HepG2 (cell line): ENCODE data around the gene FAM193A. TPM values are rescaled to one million over a fixed set of nuclear protein-coding genes. Genes with fewer than 3 reads are reported as not detected.

ENCODE experiments used
- ATAC-seq: fragments of 200-7000 bp; cut with Tn5 transposase; 3 replicates; pipeline ENCODE4 v1.9.1; 2020; ENCODE audit warnings: mild to moderate bottlenecking, moderate library complexity
- BruUV-seq: library from RNA; stranded (reverse); fragments of 400-500 nt; replicated peaks from 2 replicates; lab custom pipeline; 2021; lab: Mats Ljungman, UMichigan
- CTCF ChIA-PET: fragments of 300-600 bp; formaldehyde crosslinking; extraction: SDS; loops from one replicate; lab custom pipeline; 2021; ENCODE audit warnings: low total read pairs, inconsistent platforms, low intra/inter-chr PET ratio; lab: Yijun Ruan, JAX
- POLR2A ChIA-PET: fragments of 350-600 bp; sonication (Branson Sonifier 250); formaldehyde crosslinking; loops from one replicate; lab custom pipeline; 2020; ENCODE audit warnings: antibody characterized with exemption, inconsistent platforms; lab: Yijun Ruan, JAX
- DNase-seq: peaks from one replicate; pipeline ENCODE4 v3.0.0-alpha.2; 2015; ENCODE audit warnings: low spot score
- FAIRE-seq: peaks from 3 replicates; lab custom pipeline; 2011; peaks lifted over from hg19 to GRCh38; lab: Jason Lieb, UNC
- H2AFZ ChIP-seq: one replicate; pipeline ENCODE4 v1.6.1; 2011; ENCODE audit warnings: low read length, inconsistent platforms
- H3K27ac ChIP-seq: fragments of 300-600 bp; 3 replicates; pipeline ENCODE4 v1.8.0; 2011; ENCODE audit warnings: mixed run types, mild to moderate bottlenecking, mixed read lengths, low read length, inconsistent platforms; ENCODE audit not compliant: insufficient read depth; ENCODE audit errors: extremely low read length
- H3K27me3 ChIP-seq, 2 experiments: fragments of 200-600 bp in 1 of 2; 2 replicates in 1 of 2; 3 replicates in 1 of 2; pipeline versions ENCODE4 v1.6.0 to v1.8.0; 2011; ENCODE audit warnings: low read length in 2 of 2, mild to moderate bottlenecking in 2 of 2, moderate library complexity in 2 of 2, inconsistent platforms in 1 of 2; ENCODE audit not compliant: insufficient read depth in 2 of 2, control insufficient read depth in 1 of 2
- H3K36me3 ChIP-seq, 2 experiments: fragments of 200-600 bp in 1 of 2; replicated peaks in 1 of 2; 2 replicates in 1 of 2; 3 replicates in 1 of 2; pipeline versions ENCODE4 v1.5.1 to v1.8.0; 2011; ENCODE audit warnings: low read length in 2 of 2, inconsistent platforms in 1 of 2; ENCODE audit not compliant: insufficient read depth in 2 of 2, control insufficient read depth in 1 of 2
- H3K4me1 ChIP-seq: 2 replicates; pipeline ENCODE4 v1.5.1; 2012; ENCODE audit warnings: low read length, inconsistent platforms; ENCODE audit not compliant: insufficient read depth
- H3K4me2 ChIP-seq: 2 replicates; pipeline ENCODE4 v1.6.0; 2011; ENCODE audit warnings: low read depth, low read length, inconsistent platforms
- H3K4me3 ChIP-seq, 3 experiments: fragments of 200-600 bp in 1 of 3; sonication (generic), shearing (Covaris generic) in 1 of 3; replicated peaks in 1 of 3; 2 replicates each; pipeline ENCODE4 v1.5.1; 2011 to 2016; ENCODE audit warnings: low read length in 3 of 3, inconsistent platforms in 2 of 3, low read depth in 2 of 3, mild to moderate bottlenecking in 2 of 3, control low read depth in 1 of 3, mixed read lengths in 1 of 3; ENCODE audit not compliant: insufficient read depth in 1 of 3
- H3K79me2 ChIP-seq: one replicate; pipeline ENCODE4 v1.6.1; 2011; ENCODE audit warnings: low read length, inconsistent platforms; ENCODE audit not compliant: insufficient read depth
- H3K9ac ChIP-seq: 2 replicates; pipeline ENCODE4 v1.6.0; 2011; ENCODE audit warnings: mild to moderate bottlenecking, low read depth, low read length, inconsistent platforms; ENCODE audit not compliant: insufficient read depth
- H3K9me3 ChIP-seq: 2 replicates; pipeline ENCODE4 v1.5.1; 2012; ENCODE audit warnings: mild to moderate bottlenecking, low read length
- H4K20me1 ChIP-seq: 2 replicates; pipeline ENCODE4 v1.6.0; 2011; ENCODE audit warnings: inconsistent platforms, mild to moderate bottlenecking, low read length, moderate library complexity; ENCODE audit not compliant: insufficient read depth
- HMG20A ChIP-seq: IDR thresholded peaks from 2 replicates; pipeline ENCODE4 v1.6.1; 2016; ENCODE audit warnings: borderline replicate concordance
- JUN ChIP-seq: sonication (generic); formaldehyde crosslinking; IDR thresholded peaks from 2 replicates; pipeline ENCODE4 v1.4.0; 2020; ENCODE audit warnings: mild to moderate bottlenecking, missing genetic modification reagents
- LCORL ChIP-seq, 2 experiments: fragments of 450-650 bp in 1 of 2; sonication (generic) in 1 of 2; formaldehyde crosslinking in 1 of 2; IDR thresholded peaks; 2 replicates each; pipeline versions ENCODE4 v1.5.0 to v1.6.1; 2017 to 2020; ENCODE audit warnings: antibody characterized with exemption in 1 of 2, missing genetic modification reagents in 1 of 2
- MTA3 ChIP-seq: sonication (generic); formaldehyde crosslinking; IDR thresholded peaks from 2 replicates; pipeline ENCODE4 v1.4.0; 2020; ENCODE audit warnings: missing genetic modification reagents
- NFIC ChIP-seq: IDR thresholded peaks from 2 replicates; pipeline ENCODE4 v1.6.1; 2012; ENCODE audit warnings: mild to moderate bottlenecking, low read length, inconsistent platforms
- RBM22 ChIP-seq: fragments of 200-400 bp; formaldehyde crosslinking; optimal IDR thresholded peaks from 2 replicates; pipeline ENCODE3; 2017; ENCODE audit warnings: mild to moderate bottlenecking, low read length, moderate library complexity
- RNF2 ChIP-seq: fragments of 450-650 bp; conservative IDR thresholded peaks from 2 replicates; pipeline ENCODE4 v1.6.1; 2016; ENCODE audit warnings: low read depth
- SIX4 ChIP-seq: sonication (generic); formaldehyde crosslinking; IDR thresholded peaks from 2 replicates; pipeline ENCODE4 v1.4.0; 2020; ENCODE audit warnings: missing genetic modification reagents
- TAF1 ChIP-seq: sonication (generic); formaldehyde crosslinking; IDR thresholded peaks from 2 replicates; pipeline ENCODE4 v1.4.0; 2020; ENCODE audit warnings: missing genetic modification reagents
- YY1 ChIP-seq: IDR thresholded peaks from 2 replicates; pipeline ENCODE4 v1.6.1; 2011; ENCODE audit warnings: low read length, low read depth, moderate library complexity, mild to moderate bottlenecking; ENCODE audit not compliant: insufficient read depth, insufficient replicate concordance
- ZMYM3 ChIP-seq: sonication (generic); formaldehyde crosslinking; IDR thresholded peaks from 2 replicates; pipeline ENCODE4 v1.5.1; 2020; ENCODE audit warnings: mild to moderate bottlenecking, missing genetic modification reagents
- ZNF235 ChIP-seq: sonication (generic); formaldehyde crosslinking; IDR thresholded peaks from 2 replicates; pipeline ENCODE4 v1.8.1; 2023; ENCODE audit warnings: mild to moderate bottlenecking, missing genetic modification reagents, borderline replicate concordance
- ZNF367 ChIP-seq: sonication (generic); formaldehyde crosslinking; IDR thresholded peaks from 2 replicates; pipeline ENCODE4 v1.4.0; 2020; ENCODE audit warnings: missing genetic modification reagents, borderline replicate concordance
- ZNF660 ChIP-seq: sonication (generic); formaldehyde crosslinking; IDR thresholded peaks from 2 replicates; pipeline ENCODE4 v1.5.1; 2020; ENCODE audit warnings: mild to moderate bottlenecking, low read depth, missing genetic modification reagents, borderline replicate concordance
- ZNF878 ChIP-seq: sonication (generic); formaldehyde crosslinking; IDR thresholded peaks from 2 replicates; pipeline ENCODE4 v1.8.1; 2023; ENCODE audit warnings: mild to moderate bottlenecking, missing genetic modification reagents, moderate library complexity
- WGBS: methylation state at CpG from one replicate; pipeline ENCODE4 v1.1.6; 2017; ENCODE audit warnings: low lambda C conversion rate; 5-methylcytosine and 5-hydroxymethylcytosine counted together
- in situ Hi-C: cut with HindIII; loops from 2 replicates; pipeline ENCODE4 v1.10.0; 2017; ENCODE audit warnings: low pct_unique_long_range_greater_than_20kb; ENCODE audit not compliant: extremely low pct_ligation_motif_present
- intact Hi-C: fragments of 100-400 bp; cut with micrococcal nuclease; formaldehyde crosslinking; loops from one replicate; pipeline ENCODE4 v1.10.0; 2022; ENCODE audit not compliant: unreplicated experiment
- polyA plus RNA-seq, 8 experiments: library from polyadenylated mRNA; depleted of rRNA in 3 of 8; stranded (reverse) in 7 of 8; unstranded in 1 of 8; fragments of >200 nt; fragmentation: Illumina TruSeq in 4 of 8; extraction: Trizol in 4 of 8; gene quantifications; 2 replicates each; pipeline versions ENCODE4 v1.2.1 to v1.2.3, GENCODE V29; 2011 to 2016; ENCODE audit warnings: low read depth in 4 of 8, missing spikeins in 1 of 8, mixed read lengths in 1 of 8; ENCODE audit not compliant: insufficient read depth in 1 of 8
- total RNA-seq, 5 experiments: library from RNA; depleted of rRNA; stranded (reverse); fragments of >200 nt; fragmentation: Illumina TruSeq; extraction: Trizol; gene quantifications; 2 replicates each; pipeline ENCODE4 v1.2.3, GENCODE V29; 2016; ENCODE audit warnings: low read depth in 1 of 5
- TF ChIP-seq, protein P1 (sequence below): sonication (generic); formaldehyde crosslinking; IDR thresholded peaks from 2 replicates; pipeline ENCODE4 v1.4.0; 2020; ENCODE audit warnings: missing genetic modification reagents, borderline replicate concordance
- TF ChIP-seq, protein P2 (sequence below): sonication (generic); formaldehyde crosslinking; IDR thresholded peaks from 2 replicates; pipeline ENCODE4 v1.8.1; 2023; ENCODE audit warnings: mild to moderate bottlenecking, missing genetic modification reagents, borderline replicate concordance

FAM193A gene
- total and polyA plus RNA-seq, 2 of the 13 experiments (the other 11 are each of a cell fraction or from before 2014, with no cell fraction given) = 5.7 to 8.7 TPM

DNA sequence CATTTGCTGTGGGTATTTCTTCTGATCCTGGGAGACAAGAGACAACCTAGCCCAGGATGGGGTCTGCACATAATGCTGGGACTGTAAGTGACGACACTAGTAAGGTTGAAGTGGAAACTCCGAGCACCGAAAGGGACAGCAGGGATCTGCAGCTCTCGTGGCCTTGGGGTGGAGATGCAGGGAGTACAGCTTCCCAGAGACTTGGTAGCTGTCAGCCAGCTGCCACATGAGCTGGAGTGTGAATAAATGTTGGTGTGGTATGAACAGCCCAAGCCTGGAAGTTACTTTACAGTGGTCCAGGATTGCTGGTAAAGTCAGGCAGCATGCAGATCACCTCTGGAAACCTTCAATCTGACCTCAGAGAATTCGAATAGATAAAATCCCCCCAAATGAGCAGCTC is 97.6 kb downstream of the FAM193A start:
- WGBS = 97% methylated on average over 5 of the region's 5 CpGs
- in situ Hi-C loops (no loop called here), intact Hi-C loops (no loop called here)
- Histone ChIP-seq H3K27me3 (no peaks in the 10 kb centered on the region), H3K4me3 (no peak overlapping the region), H3K9ac (no peak overlapping the region), H4K20me1 (no peaks in the 10 kb centered on the region), H3K4me2 (no peak overlapping the region), H3K4me1 (peaks cover 8% of the 10 kb centered on the region; the same call in 1 of the 2 replicates), H2AFZ (no peak overlapping the region), H3K9me3 (no peaks in the 10 kb centered on the region), H3K36me3 (peaks cover 30 to 74% of the 10 kb centered on the region in 2 experiments), H3K79me2 (no peaks in the 10 kb centered on the region), H3K27ac (no peak overlapping the region)
- DNase-seq (no peak), FAIRE-seq (no peak), ATAC-seq (no peak; the same call in 2 of the 3 replicates)
- POLR2A ChIA-PET = no interaction called here
- CTCF ChIA-PET = no interaction called here
- no TSS peak for BruUV-seq
- TF ChIP-seq ZNF878 (CRISPR knock-in tag) (no peak), LCORL (IDR thresholded peaks at IDR 0.05) (no peak), LCORL (CRISPR knock-in tag; IDR thresholded peaks at IDR 0.05) (no peak), RNF2 (no peak), MTA3 (CRISPR knock-in tag) (no peak), RBM22 (peak; percentile 51)
- TF ChIP-seq, all 625 proteins: peak for 1

DNA sequence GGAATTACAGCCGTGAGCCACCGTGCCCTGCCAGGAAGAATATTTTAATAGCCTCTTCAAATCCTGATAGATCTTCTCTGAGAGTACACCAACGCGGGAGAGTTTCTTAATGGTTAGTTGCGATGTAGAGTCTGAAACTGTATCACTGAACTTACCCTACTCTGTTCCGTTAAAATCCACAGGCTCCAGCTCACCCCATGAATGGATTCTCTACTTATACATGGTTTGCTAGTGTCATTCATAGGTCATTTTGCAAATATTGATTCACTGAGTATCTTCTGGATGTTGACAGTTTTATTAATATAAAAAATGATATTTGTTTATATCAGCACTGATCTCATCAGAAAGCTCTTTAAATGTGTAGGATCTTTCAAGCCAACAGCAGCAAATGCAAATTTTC is 99.9 kb downstream of the FAM193A start:
- Histone ChIP-seq H3K27me3 (no peaks in the 10 kb centered on the region), H3K4me2 (no peak overlapping the region), H3K79me2 (no peaks in the 10 kb centered on the region), H2AFZ (no peak overlapping the region), H3K4me1 (peaks cover 3% of the 10 kb centered on the region; the same call in 1 of the 2 replicates), H3K9me3 (no peaks in the 10 kb centered on the region), H4K20me1 (no peaks in the 10 kb centered on the region), H3K4me3 (no peak overlapping the region), H3K9ac (no peak overlapping the region), H3K27ac (no peak overlapping the region), H3K36me3 (peaks cover 27 to 73% of the 10 kb centered on the region in 2 experiments)
- BruUV-seq = no TSS peak
- ATAC-seq = no peak
- intact Hi-C loops = no loop called here
- POLR2A ChIA-PET = no interaction called here
- WGBS = 98% methylated on average over 6 of the region's 6 CpGs
- no peak for DNase-seq
- in situ Hi-C loops = no loop called here
- CTCF ChIA-PET = no interaction called here
- no peak for FAIRE-seq
- TF ChIP-seq ZNF367 (CRISPR knock-in tag) (no peak), YY1 (no peak), HMG20A (CRISPR knock-in tag) (no peak), ZNF660 (CRISPR knock-in tag) (no peak), SIX4 (CRISPR knock-in tag) (no peak), JUN (no peak), NFIC (no peak), ZMYM3 (no peak), ZNF235 (CRISPR knock-in tag) (no peak), TAF1 (CRISPR knock-in tag) (no peak)
- TF ChIP-seq, protein P1, sequence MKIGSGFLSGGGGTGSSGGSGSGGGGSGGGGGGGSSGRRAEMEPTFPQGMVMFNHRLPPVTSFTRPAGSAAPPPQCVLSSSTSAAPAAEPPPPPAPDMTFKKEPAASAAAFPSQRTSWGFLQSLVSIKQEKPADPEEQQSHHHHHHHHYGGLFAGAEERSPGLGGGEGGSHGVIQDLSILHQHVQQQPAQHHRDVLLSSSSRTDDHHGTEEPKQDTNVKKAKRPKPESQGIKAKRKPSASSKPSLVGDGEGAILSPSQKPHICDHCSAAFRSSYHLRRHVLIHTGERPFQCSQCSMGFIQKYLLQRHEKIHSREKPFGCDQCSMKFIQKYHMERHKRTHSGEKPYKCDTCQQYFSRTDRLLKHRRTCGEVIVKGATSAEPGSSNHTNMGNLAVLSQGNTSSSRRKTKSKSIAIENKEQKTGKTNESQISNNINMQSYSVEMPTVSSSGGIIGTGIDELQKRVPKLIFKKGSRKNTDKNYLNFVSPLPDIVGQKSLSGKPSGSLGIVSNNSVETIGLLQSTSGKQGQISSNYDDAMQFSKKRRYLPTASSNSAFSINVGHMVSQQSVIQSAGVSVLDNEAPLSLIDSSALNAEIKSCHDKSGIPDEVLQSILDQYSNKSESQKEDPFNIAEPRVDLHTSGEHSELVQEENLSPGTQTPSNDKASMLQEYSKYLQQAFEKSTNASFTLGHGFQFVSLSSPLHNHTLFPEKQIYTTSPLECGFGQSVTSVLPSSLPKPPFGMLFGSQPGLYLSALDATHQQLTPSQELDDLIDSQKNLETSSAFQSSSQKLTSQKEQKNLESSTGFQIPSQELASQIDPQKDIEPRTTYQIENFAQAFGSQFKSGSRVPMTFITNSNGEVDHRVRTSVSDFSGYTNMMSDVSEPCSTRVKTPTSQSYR (CRISPR knock-in tag) = no peak
- TF ChIP-seq, protein P2, sequence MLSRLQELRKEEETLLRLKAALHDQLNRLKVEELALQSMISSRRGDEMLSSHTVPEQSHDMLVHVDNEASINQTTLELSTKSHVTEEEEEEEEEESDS (CRISPR knock-in tag) = no peak
